SK-N-SH (cell line): ENCODE measurements around the gene MACROD2. TPM values are rescaled to one million over a fixed set of nuclear protein-coding genes. Genes with fewer than 3 reads are reported as not detected.

ENCODE experiments used
- CTCF ChIA-PET: fragments of 300-600, 350-600 bp; formaldehyde crosslinking; extraction: SDS; loops from one replicate; lab custom pipeline; 2021; lab: Yijun Ruan, JAX
- POLR2A ChIA-PET: fragments of 350-600 bp; sonication (Branson Sonifier 250); formaldehyde crosslinking; extraction: SDS; loops from one replicate; lab custom pipeline; 2020; ENCODE audit warnings: antibody characterized with exemption, inconsistent platforms; lab: Yijun Ruan, JAX
- DNase-seq: peaks from one replicate; pipeline ENCODE4 v3.0.0; 2012
- H2AFZ ChIP-seq: fragments of 200-600 bp; sonication (generic); 2 replicates; pipeline ENCODE4 v1.8.1; 2016; ENCODE audit warnings: antibody characterized with exemption, mild to moderate bottlenecking, low read depth
- H3F3A ChIP-seq: fragments of 200-600 bp; sonication (generic); replicated peaks from 2 replicates; pipeline ENCODE3; 2016; ENCODE audit warnings: antibody characterized with exemption, mild to moderate bottlenecking; ENCODE audit not compliant: insufficient read depth
- H3K27ac ChIP-seq, 2 experiments: fragments of 200-500 bp in 1 of 2; fragments of 200-600 bp in 1 of 2; sonication (Bioruptor generic) in 1 of 2; sonication (generic), shearing (Covaris generic) in 1 of 2; 2 replicates each; pipeline versions ENCODE4 v1.5.1 to v1.6.1; 2014 to 2016; ENCODE audit warnings: low read depth in 2 of 2, inconsistent platforms in 1 of 2, low read length in 1 of 2, mild to moderate bottlenecking in 1 of 2, mixed read lengths in 1 of 2
- H3K27me3 ChIP-seq: fragments of 200-600 bp; sonication (generic), shearing (Covaris generic); 2 replicates; pipeline ENCODE4 v1.6.1; 2016; ENCODE audit warnings: mixed run types; ENCODE audit not compliant: insufficient read depth
- H3K36me3 ChIP-seq, 2 experiments: fragments of 200-500 bp in 1 of 2; fragments of 200-600 bp in 1 of 2; sonication (Bioruptor generic) in 1 of 2; sonication (generic) in 1 of 2; replicated peaks in 1 of 2; 2 replicates each; pipeline versions ENCODE3 to v1.5.1; 2014 to 2016; ENCODE audit warnings: low read length in 1 of 2, mild to moderate bottlenecking in 1 of 2; ENCODE audit not compliant: insufficient read depth in 2 of 2, control insufficient read depth in 1 of 2
- H3K4me1 ChIP-seq, 2 experiments: fragments of 200-500 bp in 1 of 2; fragments of 200-600 bp in 1 of 2; sonication (Bioruptor generic) in 1 of 2; sonication (generic), shearing (Covaris generic) in 1 of 2; 2 replicates each; pipeline versions ENCODE4 v1.5.1 to v1.6.1; 2014 to 2016; ENCODE audit warnings: low read depth in 1 of 2, low read length in 1 of 2, mixed run types in 1 of 2; ENCODE audit not compliant: insufficient read depth in 2 of 2, control insufficient read depth in 1 of 2
- H3K4me2 ChIP-seq: fragments of 200-600 bp; sonication (generic), shearing (Covaris generic); 2 replicates; pipeline ENCODE4 v1.6.1; 2017; ENCODE audit warnings: mixed run types
- H3K4me3 ChIP-seq, 2 experiments: fragments of 200-500 bp in 1 of 2; fragments of 200-600 bp in 1 of 2; sonication (Bioruptor generic) in 1 of 2; sonication (generic), shearing (Covaris generic) in 1 of 2; 2 replicates each; pipeline versions ENCODE4 v1.5.1 to v1.8.1; 2014 to 2016; ENCODE audit warnings: low read depth in 2 of 2, inconsistent platforms in 1 of 2, low read length in 1 of 2, mild to moderate bottlenecking in 1 of 2, mixed read lengths in 1 of 2, moderate library complexity in 1 of 2
- H3K79me2 ChIP-seq: fragments of 200-600 bp; sonication (generic); 2 replicates; pipeline ENCODE4 v1.8.1; 2017; ENCODE audit warnings: mild to moderate bottlenecking; ENCODE audit not compliant: insufficient read depth
- H3K9ac ChIP-seq: fragments of 200-600 bp; sonication (generic); 2 replicates; pipeline ENCODE4 v1.6.1; 2017; ENCODE audit warnings: mixed run types
- H3K9me2 ChIP-seq: fragments of 200-600 bp; sonication (generic); 2 replicates; pipeline ENCODE4 v1.6.1; 2017; ENCODE audit warnings: mixed run types
- H3K9me3 ChIP-seq: fragments of 200-600 bp; sonication (generic); 2 replicates; pipeline ENCODE4 v1.6.1; 2017; ENCODE audit warnings: mixed run types, mild to moderate bottlenecking, moderate library complexity
- H4K20me1 ChIP-seq: fragments of 200-600 bp; sonication (generic); 2 replicates; pipeline ENCODE4 v1.6.1; 2017; ENCODE audit warnings: mild to moderate bottlenecking, mixed run types; ENCODE audit not compliant: insufficient read depth
- EZH2phosphoT487 ChIP-seq: fragments of 200-600 bp; sonication (generic); IDR thresholded peaks from 2 replicates; pipeline ENCODE4 v1.6.1; 2017; ENCODE audit warnings: low read depth, mixed run types, mild to moderate bottlenecking, antibody characterized with exemption, moderate library complexity, borderline replicate concordance
- FOXJ3 ChIP-seq: sonication (generic); formaldehyde crosslinking; IDR thresholded peaks from 2 replicates; pipeline ENCODE4 v1.5.1; 2020; ENCODE audit warnings: mild to moderate bottlenecking, missing genetic modification reagents
- FOXM1 ChIP-seq: IDR thresholded peaks from 2 replicates; pipeline ENCODE4 v1.4.0; 2012; ENCODE audit warnings: low read depth, mild to moderate bottlenecking
- GABPA ChIP-seq: IDR thresholded peaks from 2 replicates; pipeline ENCODE4 v1.4.0; 2012; ENCODE audit warnings: low read depth, mild to moderate bottlenecking
- POLR2AphosphoS5 ChIP-seq: IDR thresholded peaks from 2 replicates; pipeline ENCODE4 v1.6.1; 2012; ENCODE audit warnings: low read depth, low read length
- SMC3 ChIP-seq: IDR thresholded peaks from 2 replicates; pipeline ENCODE4 v1.6.1; 2012; ENCODE audit warnings: low read depth, low read length, improper control_type of control experiment
- TAF1 ChIP-seq: IDR thresholded peaks from 2 replicates; pipeline ENCODE4 v1.6.1; 2012; ENCODE audit warnings: low read depth, mild to moderate bottlenecking, low read length, moderate library complexity, borderline replicate concordance
- WGBS: methylation state at CpG from one replicate; pipeline ENCODE4 v1.1.6; 2017; ENCODE audit warnings: low lambda C conversion rate; 5-methylcytosine and 5-hydroxymethylcytosine counted together
- polyA plus RNA-seq, 3 experiments: library from polyadenylated mRNA; depleted of rRNA; stranded (reverse); fragments of >200 nt; gene quantifications; 2 replicates each; pipeline ENCODE4 v1.2.3, GENCODE V29; 2012
- TF ChIP-seq, protein P1 (sequence below): fragments of 150-350 bp; IDR thresholded peaks from 2 replicates; pipeline ENCODE4 v1.6.1; 2016; ENCODE audit warnings: mild to moderate bottlenecking, low read depth, low read length
- TF ChIP-seq, protein P2 (sequence below): fragments of 200-600 bp; sonication (generic); IDR thresholded peaks from 2 replicates; pipeline ENCODE4 v1.6.1; 2017; ENCODE audit warnings: antibody characterized with exemption, mild to moderate bottlenecking, moderate library complexity
- TF ChIP-seq, protein P3 (sequence below): fragments of 150-350 bp; IDR thresholded peaks from 2 replicates; pipeline ENCODE4 v1.6.1; 2017; ENCODE audit warnings: antibody characterized with exemption, low read length, low read depth, borderline replicate concordance
- TF ChIP-seq, protein P4 (sequence below): IDR thresholded peaks from 2 replicates; pipeline ENCODE4 v1.4.0; 2012; ENCODE audit warnings: low read depth, borderline replicate concordance
- TF ChIP-seq, protein P5 (sequence below): IDR thresholded peaks from 2 replicates; pipeline ENCODE4; 2012

The MACROD2 gene
- polyA plus RNA-seq, 1 of the 3 experiments (the other 2 are of a cell fraction) = 0.33 TPM

DNA sequence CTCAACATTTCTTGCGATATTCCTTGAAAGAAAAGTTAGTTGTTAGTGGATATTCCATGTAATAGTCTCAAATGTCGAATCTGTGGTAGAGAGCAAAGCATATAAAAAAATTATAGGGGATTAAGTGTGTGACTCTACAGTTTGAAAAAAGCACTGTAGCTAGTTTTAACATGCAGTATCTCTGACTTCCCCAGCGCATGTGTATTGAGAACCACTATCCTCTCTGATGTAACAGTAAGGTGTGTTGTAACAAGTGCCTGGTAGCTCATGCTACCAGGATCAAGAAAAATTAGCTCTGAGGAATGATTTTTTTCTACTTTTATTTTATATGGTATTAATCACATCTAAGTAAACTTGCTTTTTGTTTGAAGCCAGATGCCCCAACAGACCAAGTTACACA, 1788.7 kb downstream of the MACROD2 start:
- Histone ChIP-seq H3K9ac (no peak overlapping the region), H3K27me3 (no peaks in the 10 kb centered on the region), H3K4me2 (no peak overlapping the region), H3K79me2 (no peaks in the 10 kb centered on the region), H3K36me3 (no peaks in the 10 kb centered on the region), H2AFZ (no peak overlapping the region), H4K20me1 (no peaks in the 10 kb centered on the region), H3K4me3 (no peak overlapping the region), H3K9me2 (no peaks in the 10 kb centered on the region), H3K4me1 (no peaks in the 10 kb centered on the region), H3K9me3 (no peaks in the 10 kb centered on the region), H3F3A (no peaks in the 10 kb centered on the region), H3K27ac (no peak overlapping the region)
- ChIA-PET CTCF (interaction anchor here (1.1 kb wide), 1 partner anchor 10 kb away, joined by 3 read pairs; no protein-coding TSS in a partner anchor), POLR2A (no interaction called here)
- 63% methylated on average over 3 of the region's 3 CpGs for WGBS
- no peak for DNase-seq
- TF ChIP-seq, protein P1, sequence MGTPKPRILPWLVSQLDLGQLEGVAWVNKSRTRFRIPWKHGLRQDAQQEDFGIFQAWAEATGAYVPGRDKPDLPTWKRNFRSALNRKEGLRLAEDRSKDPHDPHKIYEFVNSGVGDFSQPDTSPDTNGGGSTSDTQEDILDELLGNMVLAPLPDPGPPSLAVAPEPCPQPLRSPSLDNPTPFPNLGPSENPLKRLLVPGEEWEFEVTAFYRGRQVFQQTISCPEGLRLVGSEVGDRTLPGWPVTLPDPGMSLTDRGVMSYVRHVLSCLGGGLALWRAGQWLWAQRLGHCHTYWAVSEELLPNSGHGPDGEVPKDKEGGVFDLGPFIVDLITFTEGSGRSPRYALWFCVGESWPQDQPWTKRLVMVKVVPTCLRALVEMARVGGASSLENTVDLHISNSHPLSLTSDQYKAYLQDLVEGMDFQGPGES = no peak
- TF ChIP-seq TAF1 (no peak), EZH2phosphoT487 (no peak), FOXJ3 (CRISPR knock-in tag) (no peak), GABPA (no peak), SMC3 (no peak), POLR2AphosphoS5 (no peak), FOXM1 (no peak)
- TF ChIP-seq, protein P2, sequence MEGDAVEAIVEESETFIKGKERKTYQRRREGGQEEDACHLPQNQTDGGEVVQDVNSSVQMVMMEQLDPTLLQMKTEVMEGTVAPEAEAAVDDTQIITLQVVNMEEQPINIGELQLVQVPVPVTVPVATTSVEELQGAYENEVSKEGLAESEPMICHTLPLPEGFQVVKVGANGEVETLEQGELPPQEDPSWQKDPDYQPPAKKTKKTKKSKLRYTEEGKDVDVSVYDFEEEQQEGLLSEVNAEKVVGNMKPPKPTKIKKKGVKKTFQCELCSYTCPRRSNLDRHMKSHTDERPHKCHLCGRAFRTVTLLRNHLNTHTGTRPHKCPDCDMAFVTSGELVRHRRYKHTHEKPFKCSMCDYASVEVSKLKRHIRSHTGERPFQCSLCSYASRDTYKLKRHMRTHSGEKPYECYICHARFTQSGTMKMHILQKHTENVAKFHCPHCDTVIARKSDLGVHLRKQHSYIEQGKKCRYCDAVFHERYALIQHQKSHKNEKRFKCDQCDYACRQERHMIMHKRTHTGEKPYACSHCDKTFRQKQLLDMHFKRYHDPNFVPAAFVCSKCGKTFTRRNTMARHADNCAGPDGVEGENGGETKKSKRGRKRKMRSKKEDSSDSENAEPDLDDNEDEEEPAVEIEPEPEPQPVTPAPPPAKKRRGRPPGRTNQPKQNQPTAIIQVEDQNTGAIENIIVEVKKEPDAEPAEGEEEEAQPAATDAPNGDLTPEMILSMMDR = no peak
- TF ChIP-seq, protein P3, sequence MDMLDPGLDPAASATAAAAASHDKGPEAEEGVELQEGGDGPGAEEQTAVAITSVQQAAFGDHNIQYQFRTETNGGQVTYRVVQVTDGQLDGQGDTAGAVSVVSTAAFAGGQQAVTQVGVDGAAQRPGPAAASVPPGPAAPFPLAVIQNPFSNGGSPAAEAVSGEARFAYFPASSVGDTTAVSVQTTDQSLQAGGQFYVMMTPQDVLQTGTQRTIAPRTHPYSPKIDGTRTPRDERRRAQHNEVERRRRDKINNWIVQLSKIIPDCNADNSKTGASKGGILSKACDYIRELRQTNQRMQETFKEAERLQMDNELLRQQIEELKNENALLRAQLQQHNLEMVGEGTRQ = no peak
- TF ChIP-seq, protein P4, sequence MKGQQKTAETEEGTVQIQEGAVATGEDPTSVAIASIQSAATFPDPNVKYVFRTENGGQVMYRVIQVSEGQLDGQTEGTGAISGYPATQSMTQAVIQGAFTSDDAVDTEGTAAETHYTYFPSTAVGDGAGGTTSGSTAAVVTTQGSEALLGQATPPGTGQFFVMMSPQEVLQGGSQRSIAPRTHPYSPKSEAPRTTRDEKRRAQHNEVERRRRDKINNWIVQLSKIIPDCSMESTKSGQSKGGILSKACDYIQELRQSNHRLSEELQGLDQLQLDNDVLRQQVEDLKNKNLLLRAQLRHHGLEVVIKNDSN = no peak
- TF ChIP-seq, protein P5, sequence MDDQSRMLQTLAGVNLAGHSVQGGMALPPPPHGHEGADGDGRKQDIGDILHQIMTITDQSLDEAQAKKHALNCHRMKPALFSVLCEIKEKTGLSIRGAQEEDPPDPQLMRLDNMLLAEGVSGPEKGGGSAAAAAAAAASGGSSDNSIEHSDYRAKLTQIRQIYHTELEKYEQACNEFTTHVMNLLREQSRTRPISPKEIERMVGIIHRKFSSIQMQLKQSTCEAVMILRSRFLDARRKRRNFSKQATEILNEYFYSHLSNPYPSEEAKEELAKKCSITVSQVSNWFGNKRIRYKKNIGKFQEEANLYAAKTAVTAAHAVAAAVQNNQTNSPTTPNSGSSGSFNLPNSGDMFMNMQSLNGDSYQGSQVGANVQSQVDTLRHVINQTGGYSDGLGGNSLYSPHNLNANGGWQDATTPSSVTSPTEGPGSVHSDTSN = no peak
